KMS-11 (cell line): ENCODE measurements around the gene CCDC8.

Experiments used
- H2AFZ ChIP-seq: fragments of 200-600 bp; sonication (generic); 2 replicates; pipeline ENCODE4 v1.6.1; 2016; ENCODE audit warnings: antibody characterized with exemption, mixed run types, low read depth
- H3K27ac ChIP-seq: fragments of 200-600 bp; sonication (generic); 2 replicates; pipeline ENCODE4 v1.6.1; 2016; ENCODE audit warnings: mild to moderate bottlenecking, mixed run types
- H3K27me3 ChIP-seq: fragments of 200-600 bp; sonication (generic); 2 replicates; pipeline ENCODE4 v1.6.1; 2017; ENCODE audit warnings: mild to moderate bottlenecking, low read depth, mixed run types, moderate library complexity; ENCODE audit not compliant: insufficient read depth
- H3K36me3 ChIP-seq: fragments of 200-600 bp; sonication (generic); 2 replicates; pipeline ENCODE4 v1.6.1; 2017; ENCODE audit warnings: mild to moderate bottlenecking, mixed run types; ENCODE audit not compliant: insufficient read depth
- H3K4me1 ChIP-seq: fragments of 200-600 bp; sonication (generic); 2 replicates; pipeline ENCODE4 v1.6.1; 2016; ENCODE audit warnings: mild to moderate bottlenecking, low read depth, mixed run types; ENCODE audit not compliant: poor library complexity, severe bottlenecking
- H3K4me2 ChIP-seq: fragments of 200-600 bp; sonication (generic); 2 replicates; pipeline ENCODE4 v1.7.0; 2016; ENCODE audit warnings: mild to moderate bottlenecking, mixed run types
- H3K4me3 ChIP-seq: fragments of 200-600 bp; sonication (generic); IDR thresholded peaks from 2 replicates; pipeline ENCODE4 v1.6.1; 2017; ENCODE audit warnings: low read depth, low read length, mixed read lengths; ENCODE audit not compliant: insufficient read depth
- H3K79me2 ChIP-seq: fragments of 200-600 bp; sonication (generic); 2 replicates; pipeline ENCODE4 v1.6.1; 2016; ENCODE audit warnings: low read depth, mixed run types; ENCODE audit not compliant: insufficient read depth
- H3K9ac ChIP-seq: fragments of 200-600 bp; sonication (generic); 2 replicates; pipeline ENCODE4 v1.6.1; 2016; ENCODE audit warnings: mild to moderate bottlenecking, mixed run types
- H4K20me1 ChIP-seq: fragments of 200-600 bp; sonication (generic); 2 replicates; pipeline ENCODE4 v1.6.1; 2016; ENCODE audit warnings: mild to moderate bottlenecking, mixed run types; ENCODE audit not compliant: insufficient read depth
- CTCF ChIP-seq: fragments of 200-600 bp; sonication (generic); conservative IDR thresholded peaks from 2 replicates; pipeline ENCODE4 v1.6.1; 2017; ENCODE audit warnings: low read depth, mild to moderate bottlenecking, antibody characterized with exemption, low read length, moderate library complexity, mixed read lengths

Gene CCDC8

DNA sequence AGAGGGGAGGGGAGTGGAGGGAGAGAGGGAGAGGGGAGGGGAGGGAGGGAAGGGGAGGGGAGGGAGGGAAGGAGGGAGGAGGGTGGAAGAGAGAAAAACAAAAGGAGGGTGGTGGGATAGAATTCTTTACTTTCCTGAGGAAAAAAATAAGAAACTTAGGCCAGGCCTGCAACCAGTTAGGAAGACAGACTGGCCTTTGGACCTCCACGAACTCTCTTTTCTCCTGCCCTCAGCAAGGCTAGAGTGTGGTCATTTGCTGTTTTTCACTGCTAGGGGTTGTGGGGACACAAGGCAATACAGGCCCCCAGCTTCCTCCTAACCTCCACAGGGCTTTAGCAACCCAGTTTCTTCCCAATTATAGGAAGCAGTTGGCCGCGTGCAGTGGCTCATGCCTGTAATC lies 4.2 kb downstream of the CCDC8 start:
- H3K27me3 ChIP-seq = peaks cover 61% of the 10 kb centered on the region
- no peak overlapping the region for H3K4me2 ChIP-seq
- no peak for TF ChIP-seq CTCF

DNA sequence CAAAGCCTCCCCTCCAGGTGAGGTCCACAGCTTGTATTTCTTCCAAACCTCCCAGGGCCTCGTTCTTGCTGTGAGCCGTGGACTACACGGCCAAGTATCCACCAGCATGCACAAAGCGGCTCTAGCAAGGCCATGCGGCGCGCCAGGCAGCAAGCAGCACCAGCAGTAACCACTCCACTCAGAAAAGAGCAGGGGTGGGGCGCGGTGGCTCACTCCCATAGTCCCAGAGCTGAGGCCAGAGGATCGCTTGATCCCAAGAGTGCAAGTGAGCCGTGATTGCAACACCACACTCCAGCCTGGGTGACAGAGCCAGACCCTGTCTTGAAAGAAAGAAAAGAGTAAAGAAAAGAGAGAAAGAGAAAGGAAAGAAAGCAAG lies 4.7 kb downstream of the CCDC8 start:
- no peaks in the 10 kb centered on the region for H4K20me1 ChIP-seq
- no peak overlapping the region for H3K4me2 ChIP-seq
- no peaks in the 10 kb centered on the region for H3K36me3 ChIP-seq
- no peak overlapping the region for H3K4me3 ChIP-seq
- no peak overlapping the region for H2AFZ ChIP-seq
- H3K4me1 ChIP-seq = no peaks in the 10 kb centered on the region
- H3K9ac ChIP-seq = no peak overlapping the region
- H3K27ac ChIP-seq = no peak overlapping the region
- no peak for TF ChIP-seq CTCF
- no peaks in the 10 kb centered on the region for H3K79me2 ChIP-seq
- peaks cover 66% of the 10 kb centered on the region for H3K27me3 ChIP-seq

More for the DNA sequence above, 4.2 kb downstream of the CCDC8 start:
- H3K4me1 ChIP-seq = no peaks in the 10 kb centered on the region
- no peak overlapping the region for H2AFZ ChIP-seq
- no peaks in the 10 kb centered on the region for H4K20me1 ChIP-seq
- no peaks in the 10 kb centered on the region for H3K36me3 ChIP-seq
- H3K27ac ChIP-seq = no peak overlapping the region
- no peak overlapping the region for H3K9ac ChIP-seq
- H3K4me3 ChIP-seq = no peak overlapping the region
- H3K79me2 ChIP-seq = no peaks in the 10 kb centered on the region

DNA sequence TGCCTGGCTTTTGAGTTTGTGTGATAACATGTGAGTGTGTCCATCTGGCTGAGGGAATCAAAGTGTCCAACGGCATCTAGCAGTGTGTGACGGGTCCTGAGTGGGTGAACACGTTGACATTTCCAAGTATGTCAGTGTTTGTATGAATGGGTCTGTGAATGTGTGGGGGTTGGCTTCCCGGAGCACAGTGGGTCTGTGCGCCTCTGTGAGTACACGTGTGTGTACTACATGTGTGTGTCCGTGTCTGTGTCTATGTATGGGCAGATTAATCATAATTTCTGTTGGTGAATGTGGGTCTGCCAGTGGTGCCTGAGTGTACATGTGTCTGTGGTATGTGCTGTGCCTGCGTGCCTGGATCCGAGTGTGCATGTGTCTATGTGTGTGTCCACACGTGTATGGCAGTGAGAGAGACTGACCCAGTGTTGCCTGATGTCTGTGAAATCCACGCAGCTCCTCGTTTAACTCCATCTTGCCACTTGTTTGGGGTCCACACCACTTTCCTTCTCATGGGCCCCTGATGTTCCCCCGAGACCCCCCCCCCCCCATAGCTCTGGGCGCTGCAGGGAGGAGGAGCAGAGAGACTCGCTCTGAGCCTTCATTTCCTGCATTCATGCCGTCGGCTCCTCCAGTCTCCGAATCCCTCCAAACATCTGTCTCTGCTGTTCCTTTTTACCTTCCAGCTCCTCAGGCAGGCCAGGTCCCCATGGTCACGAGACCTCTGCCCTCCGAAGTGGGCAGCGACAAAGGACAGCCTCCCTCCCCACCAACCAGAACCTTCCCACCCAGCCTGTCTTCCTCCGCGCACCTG lies 5.3 kb downstream of the CCDC8 start:
- Histone ChIP-seq H3K79me2 (no peaks in the 10 kb centered on the region), H2AFZ (no peak overlapping the region), H3K27me3 (peaks cover 69% of the 10 kb centered on the region), H3K4me2 (no peak overlapping the region), H3K36me3 (no peaks in the 10 kb centered on the region), H4K20me1 (no peaks in the 10 kb centered on the region), H3K4me1 (no peaks in the 10 kb centered on the region), H3K4me3 (no peak overlapping the region), H3K27ac (no peak overlapping the region), H3K9ac (no peak overlapping the region)
- TF ChIP-seq CTCF = no peak

- Histone ChIP-seq H2AFZ (no peak overlapping the region), H3K4me1 (no peaks in the 10 kb centered on the region), H3K27me3 (peaks cover 76% of the 10 kb centered on the region), H3K79me2 (no peaks in the 10 kb centered on the region), H3K36me3 (no peaks in the 10 kb centered on the region), H3K4me3 (no peak overlapping the region), H3K27ac (no peak overlapping the region), H3K4me2 (no peak overlapping the region), H4K20me1 (no peaks in the 10 kb centered on the region), H3K9ac (no peak overlapping the region)
- TF ChIP-seq CTCF = no peak
Observed at GRCh38 chr19:46406976-46407375, 6.4 kb downstream of the CCDC8 start.
